Stimulated activated naive B cell treated with anti-CD40 and anti-IgM and Interleukin-4, amounts not matched to agents 10 μg/mL and 1 μg/mL and 100 μg/mL, for 72 hours (primary cell): ENCODE measurements around the gene ZNF324B.
"Not testable (repeated sequence)": the region's sequence is repeated elsewhere in the genome, so short reads cannot be mapped to it uniquely, and the experiment has no call there.

ENCODE experiments used
- ATAC-seq, 2 donors: fragments of 150-1000 bp; cut with Tn5 transposase; replicated peaks; 2 replicates each; pipeline ENCODE4 v1.10.0; 2021; ENCODE audit warnings: moderate library complexity in 1 of 2
- DNase-seq: peaks from one replicate; pipeline ENCODE4 v3.0.0; 2021
- H3K27ac Mint-ChIP-seq: one replicate; pipeline ENCODE4 v1.8.0; 2022; ENCODE audit warnings: mild to moderate bottlenecking, mixed read lengths
- H3K27me3 Mint-ChIP-seq, 2 donors: one replicate each; pipeline ENCODE4 v1.8.0; 2022; ENCODE audit warnings: mixed read lengths in 2 of 2
- H3K36me3 Mint-ChIP-seq, 2 donors: one replicate each; pipeline ENCODE4 v1.8.0; 2022; ENCODE audit warnings: mixed read lengths in 2 of 2, mild to moderate bottlenecking in 1 of 2
- H3K4me1 Mint-ChIP-seq, 2 donors: one replicate each; pipeline ENCODE4 v1.8.0; 2022; ENCODE audit warnings: mixed read lengths in 2 of 2, mild to moderate bottlenecking in 1 of 2
- H3K4me3 Mint-ChIP-seq, 2 donors: one replicate each; pipeline ENCODE4 v1.8.0; 2022; ENCODE audit warnings: mild to moderate bottlenecking in 2 of 2, mixed read lengths in 2 of 2, moderate library complexity in 1 of 2
- H3K9me3 Mint-ChIP-seq, 2 donors: one replicate each; pipeline ENCODE4 v1.8.0; 2022; ENCODE audit warnings: mixed read lengths in 2 of 2, mild to moderate bottlenecking in 1 of 2

The ZNF324B gene

GRCh38 chr19:58451358-58452101 is at the start of gene ZNF324B:
ZNF324B (plus strand) TSS chr19:58451622; CDS start chr19:58453702, 2,080 bp downstream.
- ATAC-seq = peak; percentile 98 to 99
- Mint-ChIP-seq H3K9me3 (peaks cover 7% of the 10 kb centered on the region in 2 donors), H3K27me3 (peaks cover 12 to 15% of the 10 kb centered on the region in 2 donors), H3K4me3 (peak within 1 kb of the TSS; percentile 90 to 95), H3K36me3 (peaks cover 28 to 40% of the 10 kb centered on the region in 2 donors), H3K4me1 (peaks cover 23 to 27% of the 10 kb centered on the region in 2 donors), H3K27ac (peak within 1 kb of the TSS; percentile 86)
- peak; percentile 94 for DNase-seq

- Mint-ChIP-seq H3K9me3 (no peaks in the 10 kb centered on the region), H3K27me3 (peaks cover 0 to 7% of the 10 kb centered on the region in 2 donors)
Observed at GRCh38 chr19:58401840-58402421, 49.5 kb upstream of the ZNF324B start.

GRCh38 chr19:58403920-58404478 is 47.4 kb upstream of the ZNF324B start:
- not testable (repeated sequence) for ATAC-seq, H3K9me3 Mint-ChIP-seq, H3K27me3 Mint-ChIP-seq, DNase-seq, H3K4me3 Mint-ChIP-seq, H3K27ac Mint-ChIP-seq
- peaks cover 30 to 41% of the 10 kb centered on the region in 2 donors for H3K4me1 Mint-ChIP-seq
- H3K36me3 Mint-ChIP-seq = peaks cover 0 to 12% of the 10 kb centered on the region in 2 donors

More at GRCh38 chr19:58401840-58402421, 49.5 kb upstream of the ZNF324B start:
- ATAC-seq = no peak
- peak overlapping the region; percentile 92 to 97 for H3K4me3 Mint-ChIP-seq
- no peak for DNase-seq
- H3K4me1 Mint-ChIP-seq = peaks cover 19 to 27% of the 10 kb centered on the region in 2 donors
- peak overlapping the region; percentile 67 for H3K27ac Mint-ChIP-seq
- H3K36me3 Mint-ChIP-seq = peaks cover 0 to 14% of the 10 kb centered on the region in 2 donors

GRCh38 chr19:58406818-58407657 is 44.4 kb upstream of the ZNF324B start:
- no peak for ATAC-seq
- H3K27ac Mint-ChIP-seq = peak overlapping the region; percentile 98
- H3K4me1 Mint-ChIP-seq = peaks cover 33 to 39% of the 10 kb centered on the region in 2 donors

GRCh38 chr19:58407658-58408151 is 43.7 kb upstream of the ZNF324B start:
- Mint-ChIP-seq H3K4me1 (peaks cover 33 to 39% of the 10 kb centered on the region in 2 donors), H3K9me3 (no peaks in the 10 kb centered on the region), H3K4me3 (peak overlapping the region; percentile 89 to 95), H3K27me3 (no peaks in the 10 kb centered on the region), H3K27ac (peak overlapping the region; percentile 98), H3K36me3 (peaks cover 6 to 17% of the 10 kb centered on the region in 2 donors)
- DNase-seq = no peak
- peak; percentile 28 to 41 for ATAC-seq

More at GRCh38 chr19:58406818-58407657, 44.4 kb upstream of the ZNF324B start:
- Mint-ChIP-seq H3K27me3 (no peaks in the 10 kb centered on the region), H3K4me3 (peak overlapping the region; percentile 89 to 95), H3K9me3 (no peaks in the 10 kb centered on the region), H3K36me3 (peaks cover 3 to 12% of the 10 kb centered on the region in 2 donors)
- no peak for DNase-seq

DNA sequence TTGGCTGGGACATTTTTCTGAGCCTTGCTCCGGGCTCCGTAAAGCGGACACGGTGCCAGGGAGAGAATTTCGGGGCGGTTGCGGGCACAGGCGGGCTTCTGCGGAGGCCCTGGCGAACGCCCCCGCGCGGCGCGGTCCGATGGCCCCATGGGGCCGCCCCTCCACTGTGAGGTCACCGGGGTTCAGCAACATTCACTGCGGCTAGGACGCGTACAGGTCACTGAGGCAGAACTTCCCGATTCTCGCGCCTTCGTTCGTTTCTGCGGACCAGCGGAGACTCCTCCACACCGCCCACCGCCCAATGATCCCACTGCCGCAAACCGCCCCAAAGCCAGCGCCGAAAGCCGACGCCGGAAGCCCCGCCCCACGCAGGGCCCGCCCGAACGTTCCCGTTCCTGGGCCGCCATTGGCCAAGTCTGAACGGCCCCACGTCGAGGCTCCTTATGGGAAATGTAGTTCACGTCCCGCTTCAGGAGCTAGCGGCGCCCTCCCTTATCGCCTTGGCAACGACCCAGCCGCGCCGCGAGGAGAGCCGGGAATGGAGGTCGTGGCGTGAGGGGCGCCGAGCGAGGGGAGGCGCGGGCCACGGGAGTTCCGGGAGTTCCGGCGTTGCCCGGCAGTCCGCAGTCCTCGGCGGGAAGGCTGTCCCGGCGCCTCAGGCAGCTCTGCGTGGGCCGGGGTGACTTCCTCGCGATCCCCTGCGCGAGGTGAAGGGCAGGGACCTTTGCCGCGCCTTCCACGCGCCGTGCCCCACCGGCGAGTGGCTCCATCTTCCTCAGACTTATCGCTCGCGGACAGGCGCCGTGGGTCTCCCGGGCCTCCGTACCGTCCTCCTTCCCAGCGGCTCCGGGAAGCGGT is 43.0 kb upstream of the ZNF324B start, which contains the start of gene ZNF584:
Gene ZNF584, plus strand, starts transcription at position 498 of the 858 bp plus-strand sequence. CDS start 499 bp downstream, outside the sequence.
- Mint-ChIP-seq H3K9me3 (no peaks in the 10 kb centered on the region), H3K27me3 (no peaks in the 10 kb centered on the region), H3K4me1 (peaks cover 33 to 39% of the 10 kb centered on the region in 2 donors), H3K4me3 (peak within 1 kb of the TSS; percentile 89 to 95), H3K36me3 (peaks cover 8 to 22% of the 10 kb centered on the region in 2 donors), H3K27ac (peak within 1 kb of the TSS; percentile 98)
- peak; percentile 94 for DNase-seq
- ATAC-seq = peak; percentile 94

DNA sequence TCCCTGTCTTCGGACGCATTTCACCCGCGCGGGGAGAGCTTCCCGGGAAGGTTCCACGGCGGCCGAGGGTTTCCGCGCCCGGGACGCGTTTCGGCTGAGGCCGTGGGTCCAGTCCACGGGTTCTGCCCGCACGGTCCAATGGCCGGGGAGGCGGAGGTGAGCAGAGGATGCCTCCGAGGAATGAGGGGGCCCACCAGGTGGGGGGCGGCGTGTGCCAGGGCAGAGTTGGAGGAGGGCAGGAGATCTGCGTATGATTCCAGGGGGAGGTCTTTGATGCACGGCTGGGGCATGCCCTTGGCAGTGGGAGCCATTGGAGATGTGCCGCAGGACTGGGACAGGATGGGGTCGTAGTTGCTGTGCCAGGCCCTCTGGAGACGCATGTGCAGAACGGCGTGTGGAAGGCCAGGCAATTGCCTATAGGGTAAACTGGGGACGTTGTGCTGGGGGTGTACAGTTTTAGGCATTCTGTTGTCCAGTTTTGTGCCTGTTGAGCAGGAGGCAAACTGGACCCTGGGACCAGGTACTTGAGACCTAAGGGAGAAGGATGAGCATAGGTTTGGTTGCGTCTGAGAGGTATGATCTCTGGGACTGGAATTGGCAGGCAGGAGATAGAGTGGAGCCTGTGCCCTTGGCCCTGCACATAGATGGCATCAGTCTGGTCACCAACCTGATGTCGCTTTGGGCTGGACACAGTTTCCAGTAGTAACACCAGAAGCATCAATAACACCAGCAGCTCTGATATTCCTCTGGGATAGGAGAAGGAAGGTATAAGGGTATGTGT is 42.2 kb upstream of the ZNF324B start:
- H3K4me3 Mint-ChIP-seq = peak overlapping the region; percentile 89 to 95
- no peak for DNase-seq
- H3K27me3 Mint-ChIP-seq = no peaks in the 10 kb centered on the region
- H3K4me1 Mint-ChIP-seq = peaks cover 32 to 39% of the 10 kb centered on the region in 2 donors
- peak; percentile 17 to 18 for ATAC-seq
- peak overlapping the region; percentile 78 for H3K27ac Mint-ChIP-seq
- no peaks in the 10 kb centered on the region for H3K9me3 Mint-ChIP-seq
- H3K36me3 Mint-ChIP-seq = peaks cover 8 to 22% of the 10 kb centered on the region in 2 donors

DNA sequence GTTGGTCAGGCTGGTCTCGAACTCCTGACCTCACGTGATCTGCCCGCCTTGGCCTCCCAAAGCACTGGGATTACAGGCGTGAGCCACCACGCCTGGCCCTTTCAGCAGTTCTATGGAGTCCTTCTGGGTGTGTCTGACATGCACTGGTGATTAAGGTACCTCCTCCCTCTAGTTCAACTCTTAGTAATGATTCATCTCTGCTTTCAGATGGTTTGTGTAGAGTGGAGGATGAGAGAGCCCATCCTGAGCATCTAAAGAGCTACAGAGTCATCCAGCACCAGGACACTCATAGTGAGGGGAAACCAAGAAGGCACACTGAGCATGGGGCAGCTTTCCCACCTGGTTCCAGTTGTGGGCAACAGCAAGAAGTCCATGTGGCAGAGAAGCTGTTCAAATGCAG is 34.8 kb upstream of the ZNF324B start:
- Mint-ChIP-seq H3K27ac (no peak overlapping the region), H3K9me3 (no peaks in the 10 kb centered on the region), H3K36me3 (peaks cover 40 to 59% of the 10 kb centered on the region in 2 donors), H3K4me1 (no peaks in the 10 kb centered on the region), H3K27me3 (no peaks in the 10 kb centered on the region), H3K4me3 (no peak overlapping the region)
- no peak for ATAC-seq
- DNase-seq = no peak

- Mint-ChIP-seq H3K4me3 (no peak overlapping the region), H3K27me3 (no peaks in the 10 kb centered on the region)
Observed at GRCh38 chr19:58417071-58417470, 34.4 kb upstream of the ZNF324B start.

GRCh38 chr19:58428617-58429016 is 22.8 kb upstream of the ZNF324B start:
- no peaks in the 10 kb centered on the region for H3K4me1 Mint-ChIP-seq
- no peak overlapping the region for H3K27ac Mint-ChIP-seq
- H3K36me3 Mint-ChIP-seq = peaks cover 46 to 71% of the 10 kb centered on the region in 2 donors
- peaks cover 25 to 32% of the 10 kb centered on the region in 2 donors for H3K9me3 Mint-ChIP-seq
- no peaks in the 10 kb centered on the region for H3K27me3 Mint-ChIP-seq
- no peak for ATAC-seq
- no peak for DNase-seq
- H3K4me3 Mint-ChIP-seq = no peak overlapping the region

More at GRCh38 chr19:58417071-58417470, 34.4 kb upstream of the ZNF324B start:
- ATAC-seq = no peak
- no peaks in the 10 kb centered on the region for H3K4me1 Mint-ChIP-seq
- no peak for DNase-seq
- H3K36me3 Mint-ChIP-seq = peaks cover 41 to 63% of the 10 kb centered on the region in 2 donors
- H3K27ac Mint-ChIP-seq = no peak overlapping the region
- H3K9me3 Mint-ChIP-seq = no peaks in the 10 kb centered on the region

DNA sequence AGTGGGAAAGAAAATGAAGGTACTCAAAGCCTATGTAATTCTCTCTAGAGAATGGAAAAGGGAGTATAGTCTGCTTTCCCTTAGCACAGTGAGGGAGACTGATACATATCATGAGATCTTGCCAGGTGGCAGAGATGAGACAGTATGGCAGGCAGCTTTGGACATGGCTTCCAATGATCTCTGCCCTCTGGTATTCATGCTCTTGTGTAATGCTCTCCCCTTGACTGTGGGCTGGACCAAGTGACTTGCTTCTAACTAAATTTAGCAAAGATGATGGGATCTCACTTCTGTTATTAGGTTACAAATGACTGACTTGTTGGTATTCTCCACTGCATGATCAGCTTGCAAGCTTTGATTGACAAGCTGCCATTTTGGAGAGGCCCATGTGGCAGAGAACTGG is 21.7 kb upstream of the ZNF324B start:
- H3K36me3 Mint-ChIP-seq = peaks cover 58 to 75% of the 10 kb centered on the region in 2 donors
- H3K27me3 Mint-ChIP-seq = no peaks in the 10 kb centered on the region
- DNase-seq = no peak
- peaks cover 25 to 32% of the 10 kb centered on the region in 2 donors for H3K9me3 Mint-ChIP-seq
- ATAC-seq = peak in 1 of 2 donors; percentile 27
- H3K4me3 Mint-ChIP-seq = no peak overlapping the region
- H3K4me1 Mint-ChIP-seq = no peaks in the 10 kb centered on the region
- H3K27ac Mint-ChIP-seq = no peak overlapping the region

- no peak for DNase-seq
- H3K27me3 Mint-ChIP-seq = no peaks in the 10 kb centered on the region
- H3K4me3 Mint-ChIP-seq = no peak overlapping the region
- ATAC-seq = no peak
- peaks cover 13 to 20% of the 10 kb centered on the region in 2 donors for H3K4me1 Mint-ChIP-seq
- H3K27ac Mint-ChIP-seq = peak overlapping the region; percentile 25
- peaks cover 82 to 95% of the 10 kb centered on the region in 2 donors for H3K36me3 Mint-ChIP-seq
- peaks cover 32 to 37% of the 10 kb centered on the region in 2 donors for H3K9me3 Mint-ChIP-seq
Observed at GRCh38 chr19:58434217-58434616, 17.2 kb upstream of the ZNF324B start.
